Endothelial cell of umbilical vein (primary cell): ENCODE data around the gene C19orf25. TPM values are rescaled to one million over a fixed set of nuclear protein-coding genes. Genes with fewer than 3 reads are reported as not detected.

ENCODE experiments used
- BruUV-seq: library from RNA; stranded (reverse); fragments of 400-500 nt; replicated peaks from 2 replicates; lab custom pipeline; 2021; lab: Mats Ljungman, UMichigan
- CTCF ChIA-PET: fragments of 300-600, 350-600 bp; sonication (Branson Sonifier 250); formaldehyde crosslinking; loops from one replicate; lab custom pipeline; 2021; ENCODE audit warnings: antibody characterized with exemption, inconsistent platforms; lab: Charles Lee
- POLR2A ChIA-PET: fragments of 300-600, 350-600 bp; sonication (Branson Sonifier 250); formaldehyde crosslinking; loops from one replicate; lab custom pipeline; 2021; ENCODE audit warnings: antibody characterized with exemption, inconsistent platforms; lab: Charles Lee
- DNase-seq: peaks from one replicate; pipeline ENCODE4 v3.0.0-alpha.2; 2011; ENCODE audit warnings: low read depth, low spot score
- FAIRE-seq: peaks from 2 replicates; lab custom pipeline; 2011; peaks lifted over from hg19 to GRCh38; lab: Jason Lieb, UNC
- H2AFZ ChIP-seq: 2 replicates; pipeline ENCODE4 v1.6.0; 2012; ENCODE audit warnings: low read depth, low read length, control low read depth, inconsistent platforms
- H3K27ac ChIP-seq: 2 replicates; pipeline ENCODE4 v1.5.1; 2011; ENCODE audit warnings: low read depth, mild to moderate bottlenecking, control low read depth, low read length, moderate library complexity; ENCODE audit not compliant: insufficient read depth
- H3K27me3 ChIP-seq, 2 experiments: 2 replicates each; pipeline versions ENCODE4 v1.6.0 to v1.6.1; 2011; ENCODE audit warnings: low read length in 2 of 2, mixed read lengths in 1 of 2; ENCODE audit not compliant: control insufficient read depth in 2 of 2, insufficient read depth in 2 of 2
- H3K36me3 ChIP-seq, 2 experiments: 2 replicates in 1 of 2; 3 replicates in 1 of 2; pipeline ENCODE4 v1.5.1; 2011; ENCODE audit warnings: low read length in 2 of 2, mild to moderate bottlenecking in 1 of 2, moderate library complexity in 1 of 2; ENCODE audit not compliant: control insufficient read depth in 2 of 2, insufficient read depth in 2 of 2; ENCODE audit errors: extremely low read depth in 1 of 2
- H3K4me1 ChIP-seq: 3 replicates; pipeline ENCODE4 v1.5.1; 2011; ENCODE audit warnings: mild to moderate bottlenecking, low read length; ENCODE audit not compliant: control insufficient read depth, insufficient read depth; ENCODE audit errors: extremely low read depth
- H3K4me2 ChIP-seq: 2 replicates; pipeline ENCODE4 v1.6.1; 2011; ENCODE audit warnings: low read length, control low read depth, mixed read lengths; ENCODE audit not compliant: insufficient read depth
- H3K4me3 ChIP-seq, 3 experiments: fragments of 200-600 bp in 1 of 3; sonication (generic), shearing (Covaris generic) in 1 of 3; replicated peaks in 1 of 3; 2 replicates each; pipeline ENCODE4 v1.5.1; 2011 to 2016; ENCODE audit warnings: control low read depth in 3 of 3, low read length in 3 of 3, mild to moderate bottlenecking in 2 of 3, inconsistent platforms in 1 of 3, low read depth in 1 of 3, moderate library complexity in 1 of 3; ENCODE audit not compliant: insufficient read depth in 1 of 3
- H3K79me2 ChIP-seq: 2 replicates; pipeline ENCODE4 v1.6.0; 2012; ENCODE audit warnings: low read length, inconsistent platforms; ENCODE audit not compliant: control insufficient read depth, insufficient read depth
- H3K9ac ChIP-seq: replicated peaks from 2 replicates; pipeline ENCODE3; 2011; ENCODE audit warnings: low read length, control low read depth; ENCODE audit not compliant: insufficient read depth; ENCODE audit errors: extremely low read depth
- H3K9me1 ChIP-seq: replicated peaks from 3 replicates; pipeline ENCODE4 v1.6.0; 2011; ENCODE audit warnings: mild to moderate bottlenecking, low read length; ENCODE audit not compliant: control insufficient read depth, insufficient read depth; ENCODE audit errors: extremely low read depth
- H3K9me3 ChIP-seq: replicated peaks from 2 replicates; pipeline ENCODE4 v1.5.1; 2012; ENCODE audit warnings: low read length, inconsistent platforms; ENCODE audit not compliant: control insufficient read depth, insufficient read depth
- H4K20me1 ChIP-seq: replicated peaks from 2 replicates; pipeline ENCODE3; 2011; ENCODE audit warnings: mild to moderate bottlenecking, low read length; ENCODE audit not compliant: control insufficient read depth, insufficient read depth; ENCODE audit errors: extremely low read depth
- EZH2 ChIP-seq: IDR thresholded peaks from 2 replicates; pipeline ENCODE4 v1.6.1; 2012; ENCODE audit warnings: borderline replicate concordance, low read depth, mild to moderate bottlenecking, moderate library complexity, low read length, inconsistent platforms; ENCODE audit not compliant: severe bottlenecking
- GATA2 ChIP-seq: IDR thresholded peaks from 2 replicates; pipeline ENCODE4 v1.7.0; 2011; ENCODE audit warnings: low read depth, mild to moderate bottlenecking, moderate library complexity, mixed read lengths, low read length; ENCODE audit not compliant: insufficient read length, insufficient read depth
- MYC ChIP-seq: IDR thresholded peaks from one replicate; pipeline ENCODE4 v1.6.1; 2011; ENCODE audit warnings: mild to moderate bottlenecking, low read depth, low read length
- POLR2A ChIP-seq: IDR thresholded peaks from 2 replicates; pipeline ENCODE4 v1.6.1; 2012; ENCODE audit warnings: low read depth, mild to moderate bottlenecking, control low read depth, low read length
- POLR2AphosphoS5 ChIP-seq: IDR thresholded peaks from 2 replicates; pipeline ENCODE4 v1.6.1; 2012; ENCODE audit warnings: low read depth, mild to moderate bottlenecking, control low read depth, low read length, moderate library complexity; ENCODE audit not compliant: insufficient read depth
- dilution Hi-C: fragments of 300-500 bp; cut with MboI; formaldehyde crosslinking; loops from one replicate; pipeline ENCODE4 v1.15.0; 2019; ENCODE audit warnings: low sequenced_read_pairs; ENCODE audit not compliant: extremely low pct_ligation_motif_present
- intact Hi-C: fragments of 100-400 bp; cut with micrococcal nuclease; formaldehyde crosslinking; loops from one replicate; pipeline ENCODE4 v1.10.0; 2022
- polyA plus RNA-seq, 4 experiments: library from polyadenylated mRNA; depleted of rRNA in 3 of 4; stranded (reverse) in 3 of 4; unstranded in 1 of 4; fragments of >200 nt; gene quantifications; 2 replicates each; pipeline versions ENCODE4 v1.2.1 to v1.2.3, GENCODE V29; 2011 to 2012; ENCODE audit warnings: missing spikeins in 1 of 4
- total RNA-seq: library from RNA; stranded (reverse); gene quantifications from 2 replicates; pipeline ENCODE4 v1.2.3, GENCODE V29; 2021
- TF ChIP-seq, protein P1 (sequence below): IDR thresholded peaks from 2 replicates; pipeline ENCODE4 v1.6.1; 2011; ENCODE audit not compliant: insufficient read depth, insufficient read length
- TF ChIP-seq, protein P2 (sequence below), 2 donors: IDR thresholded peaks; 1 replicate in 1 of 2; 2 replicates in 1 of 2; pipeline ENCODE4 v1.5.1; 2011; ENCODE audit warnings: low read length in 2 of 2, mild to moderate bottlenecking in 2 of 2, moderate library complexity in 2 of 2, control low read depth in 1 of 2, inconsistent platforms in 1 of 2, low read depth in 1 of 2; ENCODE audit not compliant: insufficient read depth in 1 of 2; ENCODE audit errors: extremely low read depth in 1 of 2

Gene C19orf25
- total and polyA plus RNA-seq, 2 donors (not counting 3 experiments of a cell fraction or from before 2014, with no cell fraction given): 28.0 to 34.6 TPM

DNA sequence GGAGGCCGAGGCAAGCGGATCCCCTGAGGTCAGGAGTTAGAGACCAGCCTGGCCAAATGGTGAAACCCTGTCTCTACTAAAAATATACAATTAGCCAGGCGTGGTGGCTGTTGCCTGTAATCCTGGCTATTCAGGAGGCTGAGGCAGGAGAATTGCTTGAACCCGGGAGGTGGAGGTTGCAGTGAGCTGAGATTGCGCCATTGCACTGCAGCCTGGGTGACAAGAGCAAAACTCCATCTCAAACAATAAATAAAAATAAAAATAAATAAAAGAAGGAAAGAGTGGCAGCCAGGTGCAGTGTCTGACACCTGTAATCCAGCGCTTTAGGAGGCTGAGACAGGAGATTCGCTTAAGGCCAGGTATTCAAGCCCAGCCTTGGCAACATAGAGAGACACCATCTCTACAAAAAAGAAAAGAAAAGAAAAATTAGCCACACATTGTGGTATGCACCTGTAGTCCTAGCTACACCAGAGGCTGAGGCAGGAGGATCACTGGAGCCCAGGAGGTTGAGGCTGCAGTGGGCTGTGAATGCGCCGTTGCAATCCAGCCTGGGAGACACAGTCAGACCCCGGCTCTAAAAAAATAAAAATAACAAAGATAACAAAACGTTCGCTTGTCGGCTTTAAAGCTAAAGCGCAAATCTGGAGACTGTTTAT lies 23.5 kb upstream of the C19orf25 start:
- no TSS peak for BruUV-seq
- ChIA-PET POLR2A (no interaction called here), CTCF (interaction anchor here (1.0 to 3.0 kb wide), 8 partner anchors 9 to 170 kb away, joined by 3 to 8 read pairs (median 5); partner anchors contain the start of genes PCSK4 and REEP6)
- Histone ChIP-seq H3K9me1 (no peaks in the 10 kb centered on the region), H3K4me3 (no peak overlapping the region), H2AFZ (no peak overlapping the region), H3K9ac (no peak overlapping the region), H3K79me2 (no peaks in the 10 kb centered on the region), H3K4me2 (no peak overlapping the region), H3K27ac (no peak overlapping the region), H3K27me3 (peaks cover 4 to 5% of the 10 kb centered on the region in 2 experiments), H3K36me3 (no peaks in the 10 kb centered on the region), H4K20me1 (no peaks in the 10 kb centered on the region), H3K4me1 (no peaks in the 10 kb centered on the region), H3K9me3 (no peaks in the 10 kb centered on the region)
- FAIRE-seq: no peak
- intact Hi-C loops: no loop called here
- dilution Hi-C loops: no loop called here
- no peak for DNase-seq
- TF ChIP-seq MYC (no peak), EZH2 (no peak), POLR2AphosphoS5 (no peak), POLR2A (no peak), GATA2 (no peak)
- TF ChIP-seq, protein P1, sequence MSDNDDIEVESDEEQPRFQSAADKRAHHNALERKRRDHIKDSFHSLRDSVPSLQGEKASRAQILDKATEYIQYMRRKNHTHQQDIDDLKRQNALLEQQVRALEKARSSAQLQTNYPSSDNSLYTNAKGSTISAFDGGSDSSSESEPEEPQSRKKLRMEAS: no peak
- TF ChIP-seq, protein P2, sequence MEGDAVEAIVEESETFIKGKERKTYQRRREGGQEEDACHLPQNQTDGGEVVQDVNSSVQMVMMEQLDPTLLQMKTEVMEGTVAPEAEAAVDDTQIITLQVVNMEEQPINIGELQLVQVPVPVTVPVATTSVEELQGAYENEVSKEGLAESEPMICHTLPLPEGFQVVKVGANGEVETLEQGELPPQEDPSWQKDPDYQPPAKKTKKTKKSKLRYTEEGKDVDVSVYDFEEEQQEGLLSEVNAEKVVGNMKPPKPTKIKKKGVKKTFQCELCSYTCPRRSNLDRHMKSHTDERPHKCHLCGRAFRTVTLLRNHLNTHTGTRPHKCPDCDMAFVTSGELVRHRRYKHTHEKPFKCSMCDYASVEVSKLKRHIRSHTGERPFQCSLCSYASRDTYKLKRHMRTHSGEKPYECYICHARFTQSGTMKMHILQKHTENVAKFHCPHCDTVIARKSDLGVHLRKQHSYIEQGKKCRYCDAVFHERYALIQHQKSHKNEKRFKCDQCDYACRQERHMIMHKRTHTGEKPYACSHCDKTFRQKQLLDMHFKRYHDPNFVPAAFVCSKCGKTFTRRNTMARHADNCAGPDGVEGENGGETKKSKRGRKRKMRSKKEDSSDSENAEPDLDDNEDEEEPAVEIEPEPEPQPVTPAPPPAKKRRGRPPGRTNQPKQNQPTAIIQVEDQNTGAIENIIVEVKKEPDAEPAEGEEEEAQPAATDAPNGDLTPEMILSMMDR (IDR thresholded peaks at IDR 0.05; ENCODE audit: extremely low read depth in 1 of 2, insufficient read depth in 1 of 2, low read depth in 1 of 2, low read length in 2 of 2): no peak
